K562 treated with DMSO at 1 percent for 4 hours (cell line): ENCODE results near the gene UBE2L6. TPM values are rescaled to one million over a fixed set of nuclear protein-coding genes. Genes with fewer than 3 reads are reported as not detected.

Experiments used
- total RNA-seq: library from RNA; unstranded; fragments of 300-600 nt; gene quantifications from 2 replicates; pipeline ENCODE4 v1.2.3, GENCODE V29; 2022; ENCODE audit not compliant: insufficient read depth

UBE2L6 gene
- total RNA-seq, result 95.6 and 107 TPM in 2 replicates

GRCh38 chr11:57567515-57568329 lies at the start of gene UBE2L6:
TSS of gene UBE2L6 (minus strand) at chr11:57567672. CDS start at chr11:57567611, 61 bp downstream.

GRCh38 chr11:57597461-57597915 lies 30.0 kb upstream of the UBE2L6 start, which contains the start of gene SERPING1:
TSS of gene SERPING1 (plus strand) at chr11:57597685. CDS start at chr11:57598271, 586 bp downstream.

GRCh38 chr11:57536947-57537619 lies 30.4 kb downstream of the UBE2L6 start, which contains the start of gene SMTNL1:
TSS of gene SMTNL1 (plus strand) at chr11:57537595. CDS start at chr11:57542643, 5,048 bp downstream.

GRCh38 chr11:57530596-57531507 lies 36.6 kb downstream of the UBE2L6 start, which contains the start of gene TIMM10:
TSS of gene TIMM10 (minus strand) at chr11:57530754. CDS start at chr11:57530189, 565 bp downstream.

GRCh38 chr11:57515332-57516060 lies 52.0 kb downstream of the UBE2L6 start, which contains the start of gene SLC43A1:
TSS of gene SLC43A1 (minus strand) at chr11:57515702. CDS start at chr11:57514111, 1,591 bp downstream.

Other genes starting within 250 kb of the UBE2L6 start
- gene TNKS1BP1, start 242.7 kb downstream of the UBE2L6 start, total RNA-seq, result 22.2 and 31.1 TPM in 2 replicates
- 166 and 177 TPM in 2 replicates for gene SSRP1, start 231.8 kb downstream of the UBE2L6 start, total RNA-seq
- not detected in 2 replicates for gene P2RX3, start 229.3 kb downstream of the UBE2L6 start, total RNA-seq
- not detected in 2 replicates for gene PRG3, start 186.5 kb downstream of the UBE2L6 start, total RNA-seq
- gene PRG2, start 177.0 kb downstream of the UBE2L6 start, total RNA-seq, result 33.0 and 59.3 TPM in 2 replicates
- gene SLC43A3, start 140.6 kb downstream of the UBE2L6 start, total RNA-seq, result 82.6 and 138 TPM in 2 replicates
- gene RTN4RL2, start 107.1 kb downstream of the UBE2L6 start, total RNA-seq, result 5.8 TPM in 2 replicates
- gene SLC43A1, start 52.0 kb downstream of the UBE2L6 start, total RNA-seq, result 95.1 and 105 TPM in 2 replicates
- 24.9 and 45.6 TPM in 2 replicates for gene TIMM10, start 36.9 kb downstream of the UBE2L6 start, total RNA-seq
- 0.80 TPM in 1 of 2 replicates, not detected in the other for gene SMTNL1, start 30.1 kb downstream of the UBE2L6 start, total RNA-seq
- gene SERPING1, start 30.0 kb upstream of the UBE2L6 start, total RNA-seq, result 1.6 TPM in 1 of 2 replicates, not detected in the other
- 1.6 and 2.7 TPM in 2 replicates for gene YPEL4, start 82.2 kb upstream of the UBE2L6 start, total RNA-seq
- 23.3 and 24.1 TPM in 2 replicates for gene CLP1, start 90.1 kb upstream of the UBE2L6 start, total RNA-seq
- gene ZDHHC5, start 100.4 kb upstream of the UBE2L6 start, total RNA-seq, result 30.9 and 32.6 TPM in 2 replicates
- 25.1 and 25.7 TPM in 2 replicates for gene MED19, start 144.5 kb upstream of the UBE2L6 start, total RNA-seq
- gene TMX2, start 144.9 kb upstream of the UBE2L6 start, total RNA-seq, result 101 and 113 TPM in 2 replicates
- 258 and 301 TPM in 2 replicates for gene SELENOH, start 173.8 kb upstream of the UBE2L6 start, total RNA-seq
- gene BTBD18, start 184.1 kb upstream of the UBE2L6 start, total RNA-seq, result not detected in 2 replicates
- 37.7 and 38.5 TPM in 2 replicates for gene CTNND1, start 194.1 kb upstream of the UBE2L6 start, total RNA-seq